HEK293 (cell line): ENCODE measurements around the gene MAP3K15.

ENCODE experiments used
- CTCF ChIA-PET: fragments of 350-600 bp; formaldehyde crosslinking; extraction: SDS; loops from one replicate; lab custom pipeline; 2021; ENCODE audit warnings: antibody characterized with exemption; lab: Yijun Ruan, JAX
- POLR2A ChIA-PET: fragments of 300-600 bp; formaldehyde crosslinking; extraction: SDS; loops from one replicate; lab custom pipeline; 2020; ENCODE audit warnings: antibody characterized with exemption, inconsistent platforms; lab: Yijun Ruan, JAX
- H3K27ac ChIP-seq: fragments of 200-500 bp; sonication (Bioruptor generic); 2 replicates; pipeline ENCODE4 v1.5.1; 2014; ENCODE audit warnings: low read depth, low read length, control low read depth, inconsistent platforms; ENCODE audit errors: extremely low read depth
- H3K36me3 ChIP-seq, 2 experiments: fragments of 200-500 bp in 1 of 2; sonication (Bioruptor generic) in 1 of 2; 1 replicate in 1 of 2; 2 replicates in 1 of 2; pipeline ENCODE4 v1.5.1; 2014 to 2017; ENCODE audit warnings: inconsistent platforms in 2 of 2, low read length in 2 of 2; ENCODE audit not compliant: control insufficient read depth in 2 of 2, insufficient read depth in 1 of 2
- H3K4me1 ChIP-seq: fragments of 200-500 bp; sonication (Bioruptor generic); 2 replicates; pipeline ENCODE4 v1.5.1; 2014; ENCODE audit warnings: mild to moderate bottlenecking, low read length, inconsistent platforms; ENCODE audit not compliant: control insufficient read depth, insufficient read depth
- H3K4me3 ChIP-seq: 2 replicates; pipeline ENCODE4 v1.5.1; 2011; ENCODE audit warnings: low read depth, mild to moderate bottlenecking, control low read depth, low read length, moderate library complexity
- H3K9me3 ChIP-seq: fragments of 200-500 bp; sonication (Bioruptor generic); 2 replicates; pipeline ENCODE4 v1.5.1; 2014; ENCODE audit warnings: low read depth, low read length, inconsistent platforms; ENCODE audit not compliant: control insufficient read depth, insufficient read depth
- KLF7 ChIP-seq: fragments of 450-650 bp; formaldehyde crosslinking; IDR thresholded peaks from 2 replicates; pipeline ENCODE4 v1.5.1; 2016; ENCODE audit warnings: missing biosample characterization, missing genetic modification characterization, borderline replicate concordance
- SCRT1 ChIP-seq: fragments of 450-650 bp; formaldehyde crosslinking; IDR thresholded peaks from 2 replicates; pipeline ENCODE4 v1.5.1; 2016; ENCODE audit warnings: missing biosample characterization, missing genetic modification characterization, borderline replicate concordance
- SETDB1 ChIP-seq: IDR thresholded peaks from one replicate; pipeline ENCODE4 v1.6.1; 2017; ENCODE audit warnings: mild to moderate bottlenecking, low read length, moderate library complexity, mixed read lengths; ENCODE audit not compliant: insufficient read length
- SP2 ChIP-seq: fragments of 450-650 bp; formaldehyde crosslinking; IDR thresholded peaks from 2 replicates; pipeline ENCODE4 v1.5.1; 2016; ENCODE audit warnings: missing biosample characterization, missing genetic modification characterization
- SP7 ChIP-seq: fragments of 450-650 bp; formaldehyde crosslinking; IDR thresholded peaks from 2 replicates; pipeline ENCODE4 v1.5.1; 2016; ENCODE audit warnings: missing biosample characterization, missing genetic modification characterization
- WT1 ChIP-seq: fragments of 450-650 bp; formaldehyde crosslinking; IDR thresholded peaks from 2 replicates; pipeline ENCODE4 v1.5.1; 2016; ENCODE audit warnings: missing biosample characterization, missing genetic modification characterization
- ZBTB20 ChIP-seq: fragments of 450-650 bp; formaldehyde crosslinking; IDR thresholded peaks from 2 replicates; pipeline ENCODE4 v1.5.1; 2016; ENCODE audit warnings: missing biosample characterization, missing genetic modification characterization
- ZBTB48 ChIP-seq: fragments of 450-650 bp; formaldehyde crosslinking; IDR thresholded peaks from 2 replicates; pipeline ENCODE4 v1.5.1; 2016; ENCODE audit warnings: missing biosample characterization, missing genetic modification characterization
- ZNF214 ChIP-seq: fragments of 450-650 bp; formaldehyde crosslinking; IDR thresholded peaks from 2 replicates; pipeline ENCODE4 v1.5.1; 2017; ENCODE audit warnings: missing biosample characterization, mild to moderate bottlenecking, missing genetic modification characterization, borderline replicate concordance
- ZNF433 ChIP-seq: fragments of 450-650 bp; formaldehyde crosslinking; IDR thresholded peaks from 2 replicates; pipeline ENCODE4 v1.5.1; 2016; ENCODE audit warnings: missing biosample characterization, missing genetic modification characterization, low read depth
- ZNF513 ChIP-seq: fragments of 450-650 bp; IDR thresholded peaks from 2 replicates; pipeline ENCODE4 v1.5.1; 2018; ENCODE audit warnings: missing biosample characterization, missing genetic modification characterization
- ZNF530 ChIP-seq: fragments of 450-650 bp; formaldehyde crosslinking; IDR thresholded peaks from 2 replicates; pipeline ENCODE4 v1.5.1; 2016; ENCODE audit warnings: low read depth, missing biosample characterization, missing genetic modification characterization
- ZNF623 ChIP-seq: fragments of 450-650 bp; formaldehyde crosslinking; IDR thresholded peaks from 2 replicates; pipeline ENCODE4 v1.5.1; 2016; ENCODE audit warnings: missing biosample characterization, missing genetic modification characterization
- ZNF658 ChIP-seq: fragments of 450-650 bp; formaldehyde crosslinking; IDR thresholded peaks from 2 replicates; pipeline ENCODE4; 2016; ENCODE audit warnings: missing biosample characterization, missing genetic modification characterization
- ZNF664 ChIP-seq: fragments of 450-650 bp; formaldehyde crosslinking; IDR thresholded peaks from 2 replicates; pipeline ENCODE4 v1.5.1; 2016; ENCODE audit warnings: missing biosample characterization, missing genetic modification characterization
- ZNF701 ChIP-seq: fragments of 450-650 bp; formaldehyde crosslinking; IDR thresholded peaks from 2 replicates; pipeline ENCODE4 v1.5.1; 2016; ENCODE audit warnings: missing biosample characterization, missing genetic modification characterization
- ZSCAN16 ChIP-seq: fragments of 450-650 bp; formaldehyde crosslinking; IDR thresholded peaks from 2 replicates; pipeline ENCODE4 v1.5.1; 2016; ENCODE audit warnings: missing biosample characterization, missing genetic modification characterization
- ZSCAN30 ChIP-seq: fragments of 450-650 bp; IDR thresholded peaks from 2 replicates; pipeline ENCODE4 v1.5.1; 2018; ENCODE audit warnings: missing biosample characterization, mild to moderate bottlenecking, missing genetic modification characterization, moderate library complexity
- TF ChIP-seq, protein P1 (sequence below): fragments of 450-650 bp; formaldehyde crosslinking; IDR thresholded peaks from 2 replicates; pipeline ENCODE4 v1.5.1; 2016; ENCODE audit warnings: missing biosample characterization, missing genetic modification characterization

MAP3K15 gene

DNA sequence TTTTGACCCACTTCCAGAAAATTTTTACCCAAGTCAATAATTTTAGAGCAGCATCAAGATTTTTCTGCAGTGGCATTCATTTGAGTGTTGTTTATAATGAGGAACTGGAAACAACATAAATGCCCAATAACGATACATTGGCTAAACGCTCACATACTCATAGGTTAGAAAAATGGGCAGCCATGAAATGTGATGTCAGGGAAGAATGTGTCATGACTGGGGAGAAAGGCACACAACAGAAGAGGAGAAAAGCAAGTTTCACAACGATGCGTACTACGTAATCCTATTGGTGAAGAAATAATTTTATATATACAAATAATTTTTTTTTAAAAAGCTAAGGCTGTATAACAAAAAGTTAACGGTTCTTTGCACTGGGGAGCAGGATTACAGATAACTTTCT is 33.6 kb upstream of the MAP3K15 start:
- no peaks in the 10 kb centered on the region for H3K9me3 ChIP-seq
- CTCF ChIA-PET, result interaction anchor here (0.6 to 1.0 kb wide), 2 partner anchors 13 to 242 kb away, joined by 3 read pairs; no protein-coding TSS in a partner anchor

GRCh38 chrX:19548279-19548678 is 33.0 kb upstream of the MAP3K15 start:
- ChIA-PET CTCF (interaction anchor here (0.6 to 1.0 kb wide), 2 partner anchors 12 to 243 kb away, joined by 3 read pairs; no protein-coding TSS in a partner anchor), POLR2A (no interaction called here)
- Histone ChIP-seq H3K36me3 (no peaks in the 10 kb centered on the region), H3K4me1 (no peaks in the 10 kb centered on the region), H3K9me3 (no peaks in the 10 kb centered on the region), H3K4me3 (no peak overlapping the region), H3K27ac (no peak overlapping the region)
- TF ChIP-seq SCRT1 (tag by site-specific recombination) (no peak), SETDB1 (no peak), ZBTB20 (tag by site-specific recombination) (no peak), ZNF214 (tag by site-specific recombination) (no peak), ZSCAN16 (no peak), ZBTB48 (no peak), ZSCAN30 (tag by site-specific recombination) (no peak), SP7 (tag by site-specific recombination) (no peak), SP2 (tag by site-specific recombination) (no peak), ZNF664 (no peak), ZNF513 (no peak), ZNF623 (tag by site-specific recombination) (no peak), WT1 (tag by site-specific recombination) (no peak)
- TF ChIP-seq, protein P1, sequence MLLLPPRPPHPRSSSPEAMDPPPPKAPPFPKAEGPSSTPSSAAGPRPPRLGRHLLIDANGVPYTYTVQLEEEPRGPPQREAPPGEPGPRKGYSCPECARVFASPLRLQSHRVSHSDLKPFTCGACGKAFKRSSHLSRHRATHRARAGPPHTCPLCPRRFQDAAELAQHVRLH (tag by site-specific recombination), result no peak

More for the DNA sequence above, 33.6 kb upstream of the MAP3K15 start:
- no peaks in the 10 kb centered on the region for H3K4me1 ChIP-seq
- H3K4me3 ChIP-seq, result no peak overlapping the region
- H3K27ac ChIP-seq, result no peak overlapping the region
- TF ChIP-seq ZNF433 (no peak), ZNF701 (tag by site-specific recombination) (no peak), KLF7 (tag by site-specific recombination) (no peak), ZNF658 (tag by site-specific recombination) (no peak)
- no peaks in the 10 kb centered on the region for H3K36me3 ChIP-seq
- POLR2A ChIA-PET, result no interaction called here

- Histone ChIP-seq H3K27ac (no peak overlapping the region), H3K36me3 (no peaks in the 10 kb centered on the region), H3K9me3 (no peaks in the 10 kb centered on the region), H3K4me1 (no peaks in the 10 kb centered on the region), H3K4me3 (no peak overlapping the region)
- CTCF ChIA-PET, result interaction anchor here (0.7 to 2.3 kb wide), 7 partner anchors 9 to 462 kb away, joined by 3 to 12 read pairs (median 5); no protein-coding TSS in a partner anchor
- TF ChIP-seq SP7 (tag by site-specific recombination), result peak; percentile 49
- TF ChIP-seq ZNF530 (tag by site-specific recombination), result no peak
- POLR2A ChIA-PET, result interaction anchor here (0.6 kb wide), 1 partner anchor 48 kb away, joined by 4 read pairs; no protein-coding TSS in a partner anchor
Measured at GRCh38 chrX:19545651-19546050, 30.3 kb upstream of the MAP3K15 start.
